ELR (cell line): ENCODE results near the gene TSPAN15.

Source experiments
- DNase-seq: peaks from one replicate; pipeline ENCODE4 v3.0.0-alpha.2; 2015; ENCODE audit warnings: low read depth

The TSPAN15 gene

GRCh38 chr10:69451209-69451783, at the start of gene TSPAN15:
Gene TSPAN15, plus strand, starts transcription at chr10:69451465. Its CDS starts 130 bp downstream, at chr10:69451595.
- peak; percentile 82 for DNase-seq

- DNase-seq: no peak
Measured at GRCh38 chr10:69402386-69402785, 48.9 kb upstream of the TSPAN15 start.

DNA sequence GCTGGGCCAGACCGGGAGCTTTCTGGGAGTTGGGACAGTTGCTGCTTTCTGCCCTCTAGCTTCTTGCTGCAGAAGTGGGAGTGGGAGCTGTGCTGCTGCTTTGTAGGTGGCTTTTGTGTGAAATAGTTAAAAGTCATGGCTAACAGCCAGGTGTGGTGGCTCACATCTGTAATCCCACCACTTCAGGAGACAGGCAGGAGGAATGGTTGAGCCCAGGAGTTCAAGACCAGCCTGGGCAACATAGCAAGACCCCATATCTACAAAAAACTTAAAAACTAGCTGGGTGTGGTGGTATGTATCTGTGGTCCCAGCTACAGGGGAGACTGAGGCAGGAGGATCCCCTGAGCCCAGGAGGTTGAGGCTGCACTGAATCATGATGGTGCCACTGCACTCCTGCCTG, 48.2 kb upstream of the TSPAN15 start:
- DNase-seq: no peak

DNA sequence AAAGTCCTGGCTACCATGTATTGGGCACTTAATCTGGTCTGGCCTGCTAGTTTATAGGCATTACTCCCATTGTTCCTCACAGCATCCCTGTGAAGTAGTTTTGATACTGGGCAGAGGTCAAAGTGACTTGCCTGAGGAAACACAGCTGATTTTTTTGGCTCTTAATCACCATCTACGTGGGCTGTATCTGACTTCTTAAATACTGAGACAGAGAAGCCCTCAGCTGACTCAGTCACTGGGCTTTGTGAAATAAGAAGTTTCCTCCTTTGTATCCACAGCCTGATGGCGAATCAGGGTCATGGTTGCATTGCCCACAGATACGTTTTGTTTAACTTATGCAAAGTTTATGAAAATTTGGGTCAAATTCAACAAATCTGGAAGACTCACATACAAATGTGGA, 47.7 kb upstream of the TSPAN15 start:
- DNase-seq: peak; percentile 74

DNA sequence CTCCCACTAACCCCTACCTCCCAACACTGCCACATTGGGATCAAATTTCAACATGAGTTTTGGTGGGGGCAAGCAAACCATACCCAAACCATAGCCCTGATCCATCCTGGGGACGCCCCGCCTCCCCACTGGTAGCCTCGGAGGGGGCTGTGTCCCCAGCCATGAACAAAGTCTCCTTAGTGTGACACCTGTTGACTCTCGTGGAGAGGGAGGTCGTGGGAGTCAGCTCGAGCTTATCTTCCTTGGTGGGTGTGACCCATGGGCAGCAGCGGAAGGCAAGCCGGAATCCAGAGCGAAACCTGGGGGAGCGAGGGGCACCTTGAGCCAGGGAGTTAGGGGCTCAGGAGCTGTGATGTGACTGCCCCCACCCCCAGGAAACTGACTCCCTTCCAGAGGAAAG, 46.5 kb upstream of the TSPAN15 start:
- DNase-seq: no peak

- DNase-seq: no peak
Measured at GRCh38 chr10:69405221-69405620, 46.0 kb upstream of the TSPAN15 start.

GRCh38 chr10:69406302-69406811, 44.9 kb upstream of the TSPAN15 start:
- no peak for DNase-seq

DNA sequence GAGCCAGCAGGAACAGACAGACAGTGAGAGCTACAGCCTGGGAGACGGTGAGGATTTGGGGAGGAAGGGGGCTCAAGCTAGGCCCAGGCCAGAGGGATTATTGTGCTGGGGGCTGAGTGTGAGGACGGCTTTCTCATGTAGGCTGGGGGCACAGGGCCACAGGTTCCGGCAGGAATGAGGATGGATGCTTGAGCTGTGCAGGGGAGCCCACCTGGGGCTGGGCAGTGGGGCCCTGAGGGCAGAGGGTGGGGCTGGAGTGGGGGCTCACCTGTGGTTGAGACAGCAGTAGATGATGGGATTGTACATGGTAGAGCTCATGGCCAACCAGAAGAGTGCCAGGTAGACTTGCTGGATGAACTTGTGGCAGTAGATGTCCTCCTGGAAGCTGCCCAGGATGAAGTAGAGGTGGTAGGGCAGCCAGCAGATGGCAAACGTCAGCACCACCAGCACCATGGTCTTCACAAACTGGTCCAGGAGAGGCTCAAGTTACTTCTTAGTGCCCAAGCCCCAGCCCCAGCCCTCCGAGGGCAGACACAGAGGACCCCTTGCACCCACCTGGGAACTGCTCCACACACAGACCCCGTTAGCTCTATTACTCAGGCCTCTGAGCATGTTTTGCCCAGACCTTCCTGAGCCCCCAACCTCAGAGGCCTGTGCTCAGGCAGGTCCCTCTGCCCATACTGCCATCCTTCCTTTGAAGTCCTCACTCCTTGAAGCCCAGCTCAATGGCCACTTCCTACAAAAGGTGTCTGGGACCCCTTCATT, 44.3 kb upstream of the TSPAN15 start:
- DNase-seq: no peak

DNA sequence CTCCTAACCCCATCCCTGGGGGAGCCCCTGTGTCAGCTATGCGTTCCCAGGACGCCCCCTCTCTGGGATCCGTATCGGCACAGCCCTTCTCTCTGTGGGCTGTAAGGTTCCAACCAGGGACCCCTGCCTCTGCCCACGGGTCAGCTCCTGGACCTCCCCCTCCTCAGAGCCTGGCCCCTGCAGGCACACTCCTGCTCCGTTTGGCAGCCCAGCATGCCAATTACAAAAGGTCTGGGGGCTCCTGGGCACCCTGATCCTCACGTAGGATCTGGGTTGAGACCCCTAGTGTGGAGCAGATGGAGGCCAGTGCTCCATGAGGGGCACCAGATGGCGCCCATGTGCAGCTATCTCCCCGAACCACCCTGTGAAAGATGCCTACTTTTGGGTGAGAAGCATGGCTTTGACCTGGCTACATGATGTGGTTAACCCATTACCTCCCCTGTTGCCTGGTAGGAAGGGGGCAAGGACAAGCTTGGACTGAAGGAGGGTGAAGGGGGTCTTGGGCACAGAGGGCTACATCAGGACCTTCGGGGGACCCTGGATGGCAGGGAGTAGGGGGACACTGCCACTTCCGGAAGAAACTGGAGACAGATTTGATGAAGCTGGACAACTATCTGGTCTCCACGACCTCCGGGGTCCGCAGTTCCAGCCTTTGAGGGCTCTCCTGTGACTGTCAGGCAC, 43.5 kb upstream of the TSPAN15 start:
- peak; percentile 56 for DNase-seq

- peak; percentile 95 for DNase-seq
Measured at GRCh38 chr10:69408318-69409175, 42.7 kb upstream of the TSPAN15 start.

DNA sequence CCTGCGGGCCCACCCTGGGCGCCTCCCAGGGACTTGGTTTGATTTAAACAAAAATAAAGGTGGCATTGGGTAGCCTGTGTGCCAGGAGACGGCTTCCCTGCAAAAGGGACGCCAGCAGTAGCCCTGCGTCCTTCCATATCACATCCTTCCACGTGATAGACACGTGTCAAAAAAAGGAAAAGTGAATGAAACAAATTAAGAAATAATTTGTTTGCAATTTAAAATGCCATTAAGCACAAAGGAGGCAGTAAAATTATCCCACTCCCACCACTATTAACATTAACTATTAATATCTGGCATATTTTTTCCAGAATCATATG, 42.1 kb upstream of the TSPAN15 start:
- no peak for DNase-seq

DNA sequence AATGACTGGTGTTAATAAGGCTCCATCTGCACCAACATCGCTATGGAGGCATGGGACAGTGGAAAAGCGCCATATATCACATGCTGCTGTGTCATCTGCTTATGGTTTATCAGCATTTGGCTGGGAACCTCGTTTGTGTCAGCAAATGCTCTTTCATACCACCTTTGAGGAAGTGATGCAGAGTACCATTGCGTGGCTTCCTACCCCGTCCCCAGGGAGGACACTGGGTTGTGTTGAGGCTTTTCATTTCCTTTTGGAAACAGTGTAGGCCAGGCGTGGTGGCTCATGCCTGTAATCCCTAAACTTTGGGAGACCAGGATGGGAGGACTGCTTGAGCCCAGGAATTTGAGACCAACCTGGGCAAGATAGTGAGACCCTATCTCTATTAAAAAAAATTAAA, 41.3 kb upstream of the TSPAN15 start:
- DNase-seq: no peak

GRCh38 chr10:69410487-69410886, 40.8 kb upstream of the TSPAN15 start:
- no peak for DNase-seq

DNA sequence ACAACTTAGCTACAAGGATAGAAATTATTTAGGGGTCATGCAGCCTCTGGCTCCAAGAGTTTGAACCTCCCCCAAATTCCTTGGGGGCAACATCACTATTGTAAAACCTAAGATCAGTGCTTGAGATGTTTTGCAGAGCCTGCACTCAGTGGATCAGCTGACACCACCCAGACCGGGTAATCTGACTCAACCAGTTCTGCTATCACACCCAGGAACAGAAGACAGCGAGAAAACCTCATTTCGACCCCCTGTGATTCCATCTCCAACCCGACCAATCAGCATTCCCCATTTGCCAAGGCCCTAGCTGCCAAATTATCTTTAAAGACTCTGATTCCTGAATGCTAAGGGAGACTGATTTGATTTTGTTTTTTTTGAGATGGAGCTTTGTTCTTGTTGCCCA, 39.8 kb upstream of the TSPAN15 start:
- DNase-seq: no peak

DNA sequence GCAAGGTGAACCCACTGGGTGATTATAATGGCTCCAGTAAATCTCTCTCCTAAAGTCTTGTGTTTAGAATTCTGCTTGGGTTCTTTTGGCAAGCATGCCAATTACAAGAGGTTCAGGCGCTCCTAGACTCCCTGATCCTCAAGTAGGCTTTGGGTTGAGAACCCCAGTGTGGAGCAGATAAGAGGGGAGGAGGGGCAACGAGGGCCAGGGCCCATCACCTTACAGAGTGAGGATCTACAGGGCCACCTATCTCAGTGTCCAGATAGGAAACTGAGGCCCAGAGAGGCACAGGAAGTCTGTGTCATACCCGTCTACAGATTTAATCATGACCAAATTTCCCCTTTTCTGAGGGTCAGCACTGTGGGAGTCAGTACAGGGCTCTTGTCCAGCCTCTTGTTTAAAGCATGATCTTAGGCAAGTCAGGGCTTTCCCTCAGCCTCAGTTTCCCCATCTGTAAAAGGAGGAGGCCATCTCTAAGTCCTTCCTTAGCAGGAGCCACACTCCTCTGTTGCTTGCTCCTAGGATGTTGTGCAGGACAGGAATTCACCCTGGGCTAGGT, 39.0 kb upstream of the TSPAN15 start:
- no peak for DNase-seq

- peak; percentile 80 for DNase-seq
Measured at GRCh38 chr10:69413221-69413865, 37.9 kb upstream of the TSPAN15 start.

- DNase-seq: no peak
Measured at GRCh38 chr10:69414036-69415018, 36.9 kb upstream of the TSPAN15 start.

DNA sequence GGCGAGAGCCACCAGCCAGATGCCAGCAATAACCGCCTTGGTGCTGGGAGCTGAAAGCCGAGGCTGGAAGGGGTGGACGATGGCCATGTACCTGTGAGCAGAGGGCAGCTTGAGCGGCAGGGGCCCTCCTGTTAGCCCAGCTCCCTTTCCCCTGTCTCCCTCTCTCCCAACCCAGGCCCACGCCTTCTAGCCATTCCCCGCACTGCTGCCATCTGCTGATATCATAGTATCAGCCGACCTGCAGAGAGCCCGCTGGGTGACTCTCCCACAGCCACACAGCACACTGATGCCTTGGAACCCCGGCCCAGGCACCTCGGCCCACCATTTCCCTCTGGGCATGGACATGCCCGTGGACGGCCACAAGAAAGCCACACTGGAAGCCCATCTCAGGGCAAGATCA, 36.2 kb upstream of the TSPAN15 start:
- DNase-seq: no peak

DNA sequence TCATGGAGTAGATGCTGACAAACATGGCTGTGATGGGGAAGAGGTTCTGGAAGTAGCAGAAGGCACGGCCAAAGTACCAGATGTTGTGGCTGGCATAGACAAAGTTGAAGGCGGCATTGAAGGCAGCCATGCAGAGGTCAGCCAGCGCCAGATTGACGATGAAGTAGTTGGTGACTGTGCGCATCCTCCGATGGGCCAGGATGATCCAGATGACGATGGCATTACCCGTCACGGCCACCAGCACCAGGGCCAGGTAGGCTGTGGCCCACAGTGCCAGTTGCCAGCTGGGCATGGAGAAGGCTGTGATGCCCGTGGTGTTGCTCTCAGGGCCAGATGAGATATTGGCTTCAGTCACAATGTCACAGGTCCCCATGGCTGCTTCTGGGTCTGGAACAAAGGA, 35.3 kb upstream of the TSPAN15 start:
- no peak for DNase-seq

DNA sequence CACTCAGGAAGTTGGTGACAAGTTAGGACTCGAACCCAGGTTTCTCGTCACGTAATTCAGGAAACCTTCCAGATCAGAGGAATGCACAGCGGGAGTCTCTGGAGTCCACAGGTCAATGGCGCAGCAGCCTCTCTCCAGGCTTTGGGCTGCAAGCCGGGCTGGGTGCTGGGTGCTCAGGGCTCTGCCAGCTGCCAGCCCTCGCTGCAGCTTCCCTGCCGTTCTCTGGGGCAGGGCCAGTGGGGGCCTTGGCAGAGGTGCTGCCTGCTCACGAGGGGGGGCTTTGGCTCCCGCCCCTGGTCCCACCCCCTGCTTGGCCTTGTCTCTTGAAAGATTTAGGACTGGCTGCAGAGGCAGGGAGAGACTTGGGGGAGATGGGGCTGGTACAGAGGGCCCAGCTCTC, 34.6 kb upstream of the TSPAN15 start, which contains the start of gene TACR2:
Gene TACR2, minus strand, starts transcription at position 224 of the 400 bp plus-strand sequence. CDS start 595 bp downstream, outside the sequence.
- DNase-seq: no peak
